SU-DHL-6 (cell line): Measurements from ENCODE around the gene ANXA3.
"Not testable (repeated sequence)": the region's sequence is repeated elsewhere in the genome, so short reads cannot be mapped to it uniquely, and the experiment has no call there.

ENCODE experiments used
- H2AFZ ChIP-seq: fragments of 200-600 bp; sonication (generic); 2 replicates; pipeline ENCODE4 v1.6.1; 2014; ENCODE audit warnings: low read depth, mild to moderate bottlenecking, moderate library complexity, mixed read lengths, antibody characterized with exemption, low read length; ENCODE audit not compliant: severe bottlenecking
- H3F3A ChIP-seq: fragments of 200-600 bp; shearing (Covaris generic); 2 replicates; pipeline ENCODE4 v1.6.0; 2016; ENCODE audit warnings: antibody characterized with exemption, mild to moderate bottlenecking; ENCODE audit not compliant: insufficient read depth
- H3K27ac ChIP-seq: fragments of 200-600 bp; sonication (generic); 2 replicates; pipeline ENCODE4 v1.5.1; 2016; ENCODE audit warnings: low read depth, mild to moderate bottlenecking, low read length, moderate library complexity, mixed read lengths
- H3K27me3 ChIP-seq: fragments of 200-600 bp; sonication (generic), shearing (Covaris generic); 2 replicates; pipeline ENCODE4 v1.6.0; 2014; ENCODE audit warnings: mild to moderate bottlenecking, low read length
- H3K36me3 ChIP-seq: fragments of 200-600 bp; sonication (generic); 2 replicates; pipeline ENCODE4 v1.6.1; 2014; ENCODE audit warnings: mild to moderate bottlenecking, low read length, mixed read lengths
- H3K4me2 ChIP-seq: fragments of 300-600, 200-600 bp; shearing (Covaris generic), sonication (generic); 2 replicates; pipeline ENCODE4 v1.6.0; 2014; ENCODE audit warnings: low read length, low read depth, mild to moderate bottlenecking; ENCODE audit not compliant: poor library complexity, severe bottlenecking
- H3K4me3 ChIP-seq: fragments of 200-600 bp; sonication (generic); 2 replicates; pipeline ENCODE4 v1.5.1; 2014; ENCODE audit warnings: antibody characterized with exemption, low read length, mild to moderate bottlenecking, mixed read lengths; ENCODE audit not compliant: insufficient read depth, poor library complexity, severe bottlenecking
- H3K79me2 ChIP-seq: fragments of 200-600 bp; sonication (generic); 2 replicates; pipeline ENCODE4 v1.6.1; 2014; ENCODE audit warnings: mild to moderate bottlenecking, low read length, moderate library complexity; ENCODE audit not compliant: insufficient read depth
- H3K9ac ChIP-seq: fragments of 200-600 bp; sonication (generic); 2 replicates; pipeline ENCODE4 v1.7.0; 2014; ENCODE audit warnings: mild to moderate bottlenecking, low read length
- H3K9me2 ChIP-seq: fragments of 200-600 bp; sonication (generic); replicated peaks from 2 replicates; pipeline ENCODE4 v1.6.1; 2014; ENCODE audit warnings: low read length; ENCODE audit not compliant: insufficient read depth
- H3K9me3 ChIP-seq: fragments of 200-600 bp; sonication (generic); 2 replicates; pipeline ENCODE4 v1.6.1; 2014; ENCODE audit warnings: low read length, mixed read lengths; ENCODE audit not compliant: insufficient read depth
- H4K20me1 ChIP-seq: fragments of 200-600 bp; sonication (generic); 2 replicates; pipeline ENCODE4 v1.6.1; 2014; ENCODE audit warnings: low read depth, mild to moderate bottlenecking, antibody characterized with exemption, low read length, moderate library complexity, mixed read lengths
- EZH2phosphoT487 ChIP-seq: fragments of 200-600 bp; sonication (generic), shearing (Covaris generic); conservative IDR thresholded peaks from 2 replicates; pipeline ENCODE4 v1.6.1; 2018; ENCODE audit warnings: mild to moderate bottlenecking, antibody characterized with exemption, low read length, moderate library complexity, mixed read lengths
- TF ChIP-seq, protein P1 (sequence below): fragments of 200-600 bp; sonication (generic); IDR thresholded peaks from one replicate; pipeline ENCODE4 v1.5.1; 2017; ENCODE audit warnings: antibody characterized with exemption, mild to moderate bottlenecking, low read length, moderate library complexity; ENCODE audit not compliant: insufficient read depth, poor library complexity, severe bottlenecking

Gene ANXA3

DNA sequence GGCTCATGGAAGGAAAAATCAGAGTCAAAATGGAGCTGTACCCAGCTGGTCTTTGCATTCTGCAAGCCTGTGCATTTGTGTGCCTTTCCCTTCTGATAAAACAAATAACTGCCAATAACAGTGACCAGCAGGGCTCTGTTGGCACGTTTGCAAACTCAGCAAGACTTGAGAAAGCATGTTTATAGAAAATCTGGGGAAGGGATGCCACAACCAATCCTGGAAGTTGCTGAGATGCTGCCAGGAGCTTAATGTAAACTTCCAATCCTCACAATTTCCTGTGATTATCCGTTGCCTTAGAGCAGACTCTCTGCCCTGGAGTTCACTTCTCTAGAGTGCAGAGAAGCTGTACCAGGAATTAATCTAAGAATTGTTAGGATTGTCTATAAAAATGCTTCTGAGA is 6.9 kb upstream of the ANXA3 start:
- Histone ChIP-seq H2AFZ (no peak overlapping the region), H3K79me2 (no peaks in the 10 kb centered on the region), H3K9ac (no peak overlapping the region), H3K27me3 (no peaks in the 10 kb centered on the region), H3K4me2 (no peak overlapping the region), H3K27ac (no peak overlapping the region), H3K9me2 (no peaks in the 10 kb centered on the region), H4K20me1 (no peaks in the 10 kb centered on the region), H3K36me3 (no peaks in the 10 kb centered on the region), H3F3A (no peaks in the 10 kb centered on the region), H3K4me3 (no peak overlapping the region), H3K9me3 (no peaks in the 10 kb centered on the region)
- TF ChIP-seq EZH2phosphoT487 = no peak
- TF ChIP-seq, protein P1, sequence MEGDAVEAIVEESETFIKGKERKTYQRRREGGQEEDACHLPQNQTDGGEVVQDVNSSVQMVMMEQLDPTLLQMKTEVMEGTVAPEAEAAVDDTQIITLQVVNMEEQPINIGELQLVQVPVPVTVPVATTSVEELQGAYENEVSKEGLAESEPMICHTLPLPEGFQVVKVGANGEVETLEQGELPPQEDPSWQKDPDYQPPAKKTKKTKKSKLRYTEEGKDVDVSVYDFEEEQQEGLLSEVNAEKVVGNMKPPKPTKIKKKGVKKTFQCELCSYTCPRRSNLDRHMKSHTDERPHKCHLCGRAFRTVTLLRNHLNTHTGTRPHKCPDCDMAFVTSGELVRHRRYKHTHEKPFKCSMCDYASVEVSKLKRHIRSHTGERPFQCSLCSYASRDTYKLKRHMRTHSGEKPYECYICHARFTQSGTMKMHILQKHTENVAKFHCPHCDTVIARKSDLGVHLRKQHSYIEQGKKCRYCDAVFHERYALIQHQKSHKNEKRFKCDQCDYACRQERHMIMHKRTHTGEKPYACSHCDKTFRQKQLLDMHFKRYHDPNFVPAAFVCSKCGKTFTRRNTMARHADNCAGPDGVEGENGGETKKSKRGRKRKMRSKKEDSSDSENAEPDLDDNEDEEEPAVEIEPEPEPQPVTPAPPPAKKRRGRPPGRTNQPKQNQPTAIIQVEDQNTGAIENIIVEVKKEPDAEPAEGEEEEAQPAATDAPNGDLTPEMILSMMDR = no peak

DNA sequence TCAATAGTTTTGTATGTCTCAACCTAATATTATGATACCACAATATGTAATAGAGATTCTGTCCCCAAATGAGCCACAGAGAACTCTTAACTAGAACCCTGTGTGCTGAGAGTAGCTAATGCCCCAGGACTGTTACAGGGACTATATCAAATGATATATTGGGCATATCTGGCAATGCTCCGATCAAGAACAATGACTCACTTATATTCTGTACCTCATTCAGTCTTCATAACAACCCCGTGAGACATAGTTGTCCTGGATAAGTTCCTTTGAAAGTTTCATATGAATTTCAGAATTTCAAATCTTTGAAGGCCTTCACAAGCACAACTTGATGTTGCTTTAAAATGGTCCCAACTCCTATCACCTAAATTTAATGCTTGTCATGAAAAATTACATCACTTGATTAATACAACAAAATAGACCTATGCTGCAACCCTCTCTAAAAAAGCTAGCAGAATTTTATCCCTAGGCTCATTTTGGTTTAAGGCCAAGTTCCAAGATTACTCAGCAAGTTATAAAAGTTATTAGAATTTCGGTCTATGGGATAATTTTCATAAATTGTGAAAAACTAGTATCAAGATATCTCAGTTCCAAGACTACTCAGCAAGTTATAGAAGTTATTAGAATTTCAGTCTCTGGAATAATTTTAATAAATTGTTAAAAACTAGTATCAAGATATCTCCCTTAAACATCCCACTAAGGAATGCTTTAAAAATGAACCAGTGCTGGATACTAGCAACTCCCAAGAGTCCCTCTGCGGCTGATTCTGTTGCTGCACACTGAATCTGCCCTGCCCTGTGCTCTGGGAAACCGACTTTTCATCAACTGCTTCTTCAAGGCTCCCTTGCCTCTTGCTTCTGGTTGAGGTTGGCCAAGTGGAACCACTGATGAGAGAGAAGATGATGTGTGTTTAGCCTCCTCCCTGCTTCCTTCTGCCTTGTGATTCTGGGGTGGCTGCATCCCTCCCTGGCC is 6.0 kb upstream of the ANXA3 start:
- TF ChIP-seq, protein P1 = no peak
- TF ChIP-seq EZH2phosphoT487 = no peak
- Histone ChIP-seq H3K4me2 (no peak overlapping the region), H3K79me2 (no peaks in the 10 kb centered on the region), H3K9me3 (no peaks in the 10 kb centered on the region), H3K9me2 (no peaks in the 10 kb centered on the region), H3K9ac (no peak overlapping the region), H2AFZ (no peak overlapping the region), H3K36me3 (no peaks in the 10 kb centered on the region), H3K4me3 (no peak overlapping the region), H3K27ac (no peak overlapping the region), H4K20me1 (no peaks in the 10 kb centered on the region), H3F3A (no peaks in the 10 kb centered on the region), H3K27me3 (no peaks in the 10 kb centered on the region)

DNA sequence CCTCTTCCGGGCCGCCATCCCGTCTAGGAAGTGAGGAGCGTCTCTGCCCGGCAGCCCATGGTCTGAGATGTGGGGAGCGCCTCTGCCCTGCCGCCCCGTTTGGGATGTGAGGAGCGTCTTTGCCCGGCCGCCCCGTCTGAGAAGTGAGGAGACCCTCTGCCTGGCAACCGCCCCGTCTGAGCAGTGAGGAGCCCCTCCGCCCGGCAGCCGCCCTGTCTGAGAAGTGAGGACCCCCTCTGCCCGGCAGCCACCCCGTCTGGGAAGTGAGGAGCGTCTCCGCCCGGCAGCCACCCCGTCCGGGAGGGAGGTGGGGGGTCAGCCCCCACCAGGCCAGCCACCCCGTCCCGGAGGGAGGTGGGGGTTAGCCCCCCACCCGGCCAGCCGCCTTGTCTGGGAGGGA is 3.7 kb upstream of the ANXA3 start:
- not testable (repeated sequence) for H4K20me1 ChIP-seq, H3K27ac ChIP-seq, H2AFZ ChIP-seq, H3K27me3 ChIP-seq, H3K79me2 ChIP-seq, H3K4me3 ChIP-seq, H3K4me2 ChIP-seq, H3F3A ChIP-seq, H3K36me3 ChIP-seq, H3K9ac ChIP-seq, H3K9me3 ChIP-seq, H3K9me2 ChIP-seq

DNA sequence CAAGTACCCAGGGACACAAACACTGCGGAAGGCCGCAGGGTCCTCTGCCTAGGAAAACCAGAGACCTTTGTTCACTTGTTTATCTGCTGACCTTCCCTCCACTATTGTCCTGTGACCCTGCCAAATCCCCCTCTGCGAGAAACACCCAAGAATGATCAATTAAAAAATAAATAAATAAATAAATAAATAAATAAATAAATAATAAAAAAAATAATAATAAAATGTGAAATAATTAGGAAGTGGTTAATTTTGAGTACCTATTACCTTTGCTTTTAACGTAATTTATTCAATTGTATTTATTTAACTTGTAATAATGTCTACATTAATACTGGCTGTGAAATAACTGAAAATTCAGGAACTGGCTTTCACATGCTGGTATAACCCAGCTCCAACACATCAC is 2.7 kb upstream of the ANXA3 start:
- not testable (repeated sequence) for H3K27me3 ChIP-seq, H3K36me3 ChIP-seq, H3F3A ChIP-seq, H4K20me1 ChIP-seq, H3K79me2 ChIP-seq, H3K4me3 ChIP-seq, H3K9ac ChIP-seq, H3K27ac ChIP-seq, H3K9me3 ChIP-seq, H3K9me2 ChIP-seq, H3K4me2 ChIP-seq, H2AFZ ChIP-seq
